Measurements from ENCODE around the gene MAML2. TPM values are rescaled to one million over a fixed set of nuclear protein-coding genes. Genes with fewer than 3 reads are reported as not detected.

Gene MAML2
- total and polyA plus RNA-seq, 2 experiments from 2014 or later: 1.1 to 8.2 TPM

GRCh38 chr11:96228910-96229309 is 114.1 kb downstream of the MAML2 start:
- H3K27ac ChIP-seq: peak overlapping the region; percentile 42
- no peaks in the 10 kb centered on the region for H3K4me1 ChIP-seq (ENCODE audit: low read depth)
- H3K4me3 ChIP-seq: no peak overlapping the region
- no peaks in the 10 kb centered on the region for H3K27me3 ChIP-seq
- no peaks in the 10 kb centered on the region for H3K9me3 ChIP-seq (ENCODE audit: low read depth)
- no peak for TF ChIP-seq CTCF (IDR thresholded peaks at IDR 0.05; ENCODE audit: low read depth, low read length)
- no peaks in the 10 kb centered on the region for H3K36me3 ChIP-seq
- peak in 1 of 2 donors; percentile 77 for DNase-seq (ENCODE audit: low read depth in 1 of 2, low spot score in 1 of 2)

- Histone ChIP-seq H3K4me3 (no peak overlapping the region), H3K9me3 (ENCODE audit: low read depth) (no peaks in the 10 kb centered on the region), H3K27me3 (no peaks in the 10 kb centered on the region), H3K36me3 (no peaks in the 10 kb centered on the region), H3K4me1 (ENCODE audit: low read depth) (no peaks in the 10 kb centered on the region), H3K27ac (peak overlapping the region; percentile 42)
- DNase-seq (ENCODE audit: low read depth in 1 of 2, low spot score in 1 of 2): peak in 1 of 2 donors; percentile 96
- TF ChIP-seq CTCF (IDR thresholded peaks at IDR 0.05; ENCODE audit: low read depth, low read length): no peak
Observed at GRCh38 chr11:96228473-96228891, 114.5 kb downstream of the MAML2 start.

DNA sequence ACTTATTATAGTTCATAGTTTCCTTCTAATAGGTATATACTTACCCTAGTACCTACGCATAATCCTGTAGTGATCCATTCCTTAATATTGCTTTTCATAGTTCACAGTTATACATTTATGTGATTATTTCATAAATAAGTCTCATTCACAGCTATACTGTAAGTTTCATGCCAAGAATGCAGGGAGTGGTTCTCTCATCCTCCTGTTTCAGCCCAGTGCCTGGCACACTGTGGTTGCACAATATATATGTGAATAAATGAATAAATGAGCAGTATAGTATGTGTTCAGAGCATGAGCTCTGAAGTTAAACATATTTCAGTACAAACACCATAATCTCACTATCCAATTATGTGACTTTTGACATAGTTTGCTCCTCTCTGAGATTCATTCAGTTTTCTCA is 115.8 kb downstream of the MAML2 start:
- no peak for DNase-seq (ENCODE audit: low read depth in 1 of 2, low spot score in 1 of 2)
- Histone ChIP-seq H3K4me3 (no peak overlapping the region), H3K9me3 (ENCODE audit: low read depth) (no peaks in the 10 kb centered on the region), H3K36me3 (no peaks in the 10 kb centered on the region), H3K4me1 (ENCODE audit: low read depth) (peaks cover 2% of the 10 kb centered on the region), H3K27ac (no peak overlapping the region), H3K27me3 (no peaks in the 10 kb centered on the region)
- no peak for TF ChIP-seq CTCF (IDR thresholded peaks at IDR 0.05; ENCODE audit: low read depth, low read length)

- Histone ChIP-seq H3K36me3 (no peaks in the 10 kb centered on the region), H3K4me3 (no peak overlapping the region), H3K9me3 (ENCODE audit: low read depth) (no peaks in the 10 kb centered on the region), H3K27me3 (no peaks in the 10 kb centered on the region), H3K4me1 (ENCODE audit: low read depth) (peaks cover 39% of the 10 kb centered on the region), H3K27ac (no peak overlapping the region)
- no peak for TF ChIP-seq CTCF (IDR thresholded peaks at IDR 0.05; ENCODE audit: low read depth, low read length)
- DNase-seq (ENCODE audit: low read depth in 1 of 2, low spot score in 1 of 2): no peak
Observed at GRCh38 chr11:96223083-96223482, 119.9 kb downstream of the MAML2 start.

DNA sequence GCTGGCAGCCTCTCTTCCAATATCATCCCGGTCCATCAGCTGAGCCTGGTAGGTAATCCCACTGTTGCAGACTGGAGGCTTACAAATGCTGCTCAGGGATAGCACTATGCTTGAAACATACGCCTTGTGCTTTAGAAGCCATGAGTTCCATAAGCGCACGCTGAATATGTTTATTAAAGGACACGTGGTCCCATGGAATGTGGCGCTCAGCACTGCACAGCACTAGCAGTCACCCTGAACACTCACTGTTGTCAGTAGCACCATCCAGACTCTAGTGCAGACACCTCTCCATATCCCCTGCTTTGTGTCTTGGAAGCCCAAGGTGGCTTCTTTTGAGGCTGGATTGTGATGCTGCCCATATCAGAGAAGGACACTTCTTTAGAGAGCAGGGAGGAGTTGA is 120.9 kb downstream of the MAML2 start:
- no peaks in the 10 kb centered on the region for H3K9me3 ChIP-seq (ENCODE audit: low read depth)
- peaks cover 49% of the 10 kb centered on the region for H3K4me1 ChIP-seq (ENCODE audit: low read depth)
- H3K36me3 ChIP-seq: no peaks in the 10 kb centered on the region
- no peak for DNase-seq (ENCODE audit: low read depth in 1 of 2, low spot score in 1 of 2)
- no peaks in the 10 kb centered on the region for H3K27me3 ChIP-seq
- peak overlapping the region; percentile 78 for H3K27ac ChIP-seq
- H3K4me3 ChIP-seq: no peak overlapping the region
- no peak for TF ChIP-seq CTCF (IDR thresholded peaks at IDR 0.05; ENCODE audit: low read depth, low read length)
